IPS-18a (cell line): ENCODE measurements around the gene PDIA2.
"Not testable (repeated sequence)": the region's sequence is repeated elsewhere in the genome, so short reads cannot be mapped to it uniquely, and the experiment has no call there.

ENCODE experiments used
- H3K27ac ChIP-seq: one replicate; pipeline ENCODE4 v1.5.1; 2013; ENCODE audit warnings: low read length
- H3K27me3 ChIP-seq: one replicate; pipeline ENCODE4 v1.6.1; 2013; ENCODE audit warnings: mild to moderate bottlenecking, low read length; ENCODE audit not compliant: control insufficient read depth, insufficient read depth
- H3K36me3 ChIP-seq: one replicate; pipeline ENCODE4 v1.6.1; 2013; ENCODE audit warnings: low read depth, low read length; ENCODE audit not compliant: control insufficient read depth
- H3K4me1 ChIP-seq: one replicate; pipeline ENCODE4 v1.6.1; 2013; ENCODE audit warnings: low read depth, low read length; ENCODE audit not compliant: control insufficient read depth
- H3K4me3 ChIP-seq: one replicate; pipeline ENCODE4 v1.5.1; 2013; ENCODE audit warnings: low read length
- H3K9ac ChIP-seq: one replicate; pipeline ENCODE4 v1.6.1; 2013; ENCODE audit warnings: mild to moderate bottlenecking, low read length, moderate library complexity
- H3K9me3 ChIP-seq: one replicate; pipeline ENCODE4 v1.6.1; 2013; ENCODE audit warnings: low read depth, low read length; ENCODE audit not compliant: control insufficient read depth

PDIA2 gene

GRCh38 chr16:264440-264951, 18.5 kb upstream of the PDIA2 start:
- Histone ChIP-seq H3K27ac (no peak overlapping the region), H3K27me3 (no peaks in the 10 kb centered on the region), H3K36me3 (peaks cover 17% of the 10 kb centered on the region), H3K4me3 (no peak overlapping the region), H3K4me1 (no peaks in the 10 kb centered on the region), H3K9ac (no peak overlapping the region), H3K9me3 (no peaks in the 10 kb centered on the region)

GRCh38 chr16:265002-265529, 17.9 kb upstream of the PDIA2 start:
- Histone ChIP-seq H3K36me3 (peaks cover 17% of the 10 kb centered on the region), H3K9me3 (no peaks in the 10 kb centered on the region), H3K27me3 (no peaks in the 10 kb centered on the region), H3K4me3 (no peak overlapping the region), H3K27ac (no peak overlapping the region), H3K9ac (no peak overlapping the region), H3K4me1 (no peaks in the 10 kb centered on the region)

DNA sequence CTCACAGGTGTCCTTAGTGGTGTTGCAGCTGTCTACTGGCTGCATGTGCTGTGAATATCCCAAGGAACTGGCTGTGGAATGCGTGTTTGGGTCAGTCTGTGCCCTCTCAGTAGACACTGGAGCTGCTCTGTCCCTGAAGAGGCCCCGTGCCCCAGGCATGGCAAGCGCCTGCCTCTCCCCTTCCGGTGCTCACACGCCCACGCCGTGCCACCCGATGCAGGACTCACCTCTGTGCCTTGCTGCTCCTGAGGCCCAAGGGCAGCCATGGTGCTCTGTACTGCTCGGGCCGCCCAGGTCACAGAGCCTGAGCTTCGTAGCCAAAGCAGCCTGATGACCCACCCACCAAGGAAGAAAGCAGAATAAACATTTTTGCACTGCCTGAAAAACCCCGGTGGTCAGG, 17.3 kb upstream of the PDIA2 start:
- peaks cover 17% of the 10 kb centered on the region for H3K36me3 ChIP-seq
- no peaks in the 10 kb centered on the region for H3K4me1 ChIP-seq
- H3K9me3 ChIP-seq, result no peaks in the 10 kb centered on the region
- H3K9ac ChIP-seq, result no peak overlapping the region
- no peaks in the 10 kb centered on the region for H3K27me3 ChIP-seq
- no peak overlapping the region for H3K27ac ChIP-seq
- no peak overlapping the region for H3K4me3 ChIP-seq

DNA sequence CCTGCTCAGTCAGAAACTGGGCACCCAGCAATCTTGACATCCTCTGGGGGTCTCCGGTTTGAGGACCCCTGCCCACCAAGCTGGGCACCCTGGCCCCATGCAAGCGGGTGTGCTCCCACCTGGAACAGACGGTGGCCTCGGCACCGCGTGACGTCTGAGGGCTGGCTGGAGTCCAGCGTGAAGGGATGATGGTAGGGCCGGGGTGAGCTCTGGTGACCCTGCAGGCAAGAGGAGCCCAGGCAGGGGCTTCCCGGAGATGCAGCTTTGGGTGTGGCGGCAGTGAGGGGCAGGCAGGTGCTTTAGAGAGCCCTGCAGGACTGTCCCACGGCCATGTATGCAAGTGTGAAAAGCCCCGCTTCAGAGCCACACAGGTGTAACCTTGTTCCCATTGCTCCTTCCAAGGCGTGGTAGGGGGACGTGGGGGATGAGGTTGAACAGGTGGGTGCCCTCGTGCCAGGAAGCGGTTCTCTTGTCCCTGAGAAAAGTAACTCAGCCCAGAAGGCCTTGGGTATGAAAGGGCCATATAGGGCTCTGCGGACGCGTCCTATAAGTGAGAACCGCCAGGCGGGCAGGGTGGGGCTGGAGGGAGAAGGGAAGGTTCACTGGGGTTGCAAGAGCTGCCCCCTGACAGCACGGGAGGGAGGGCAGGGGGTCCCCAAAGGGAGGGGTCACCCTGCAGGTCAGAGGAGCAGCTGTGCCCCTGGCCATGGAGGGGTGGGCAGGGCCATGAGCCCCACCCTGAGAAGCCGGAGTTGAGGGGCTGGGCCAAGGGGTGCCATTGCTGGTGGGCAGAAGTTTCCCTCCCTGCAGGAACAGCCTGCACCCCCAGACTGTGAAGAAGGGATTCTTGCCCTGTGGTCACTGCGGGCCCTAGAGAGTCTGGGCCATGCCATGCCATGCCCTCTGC, 16.5 kb upstream of the PDIA2 start:
- H3K4me3 ChIP-seq, result no peak overlapping the region
- peaks cover 16% of the 10 kb centered on the region for H3K36me3 ChIP-seq
- H3K4me1 ChIP-seq, result no peaks in the 10 kb centered on the region
- no peak overlapping the region for H3K27ac ChIP-seq
- no peaks in the 10 kb centered on the region for H3K27me3 ChIP-seq
- no peaks in the 10 kb centered on the region for H3K9me3 ChIP-seq
- no peak overlapping the region for H3K9ac ChIP-seq

DNA sequence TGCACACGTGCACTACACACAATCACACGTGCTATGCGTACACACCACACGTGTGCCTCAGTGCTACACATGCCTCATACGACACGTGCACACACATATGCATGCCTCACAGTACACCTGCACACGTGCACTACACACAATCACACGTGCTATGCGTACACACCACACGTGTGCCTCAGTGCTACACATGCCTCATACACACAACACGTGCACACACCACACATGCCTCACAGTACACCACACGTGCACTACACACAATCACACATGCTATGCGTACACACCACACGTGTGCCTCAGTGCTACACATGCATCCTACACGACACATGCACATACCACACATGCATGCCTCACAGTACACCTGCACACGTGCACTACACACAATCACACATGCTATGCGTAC, 15.4 kb upstream of the PDIA2 start:
- not testable (repeated sequence) for H3K27me3 ChIP-seq, H3K27ac ChIP-seq, H3K9ac ChIP-seq, H3K9me3 ChIP-seq, H3K36me3 ChIP-seq, H3K4me1 ChIP-seq, H3K4me3 ChIP-seq

DNA sequence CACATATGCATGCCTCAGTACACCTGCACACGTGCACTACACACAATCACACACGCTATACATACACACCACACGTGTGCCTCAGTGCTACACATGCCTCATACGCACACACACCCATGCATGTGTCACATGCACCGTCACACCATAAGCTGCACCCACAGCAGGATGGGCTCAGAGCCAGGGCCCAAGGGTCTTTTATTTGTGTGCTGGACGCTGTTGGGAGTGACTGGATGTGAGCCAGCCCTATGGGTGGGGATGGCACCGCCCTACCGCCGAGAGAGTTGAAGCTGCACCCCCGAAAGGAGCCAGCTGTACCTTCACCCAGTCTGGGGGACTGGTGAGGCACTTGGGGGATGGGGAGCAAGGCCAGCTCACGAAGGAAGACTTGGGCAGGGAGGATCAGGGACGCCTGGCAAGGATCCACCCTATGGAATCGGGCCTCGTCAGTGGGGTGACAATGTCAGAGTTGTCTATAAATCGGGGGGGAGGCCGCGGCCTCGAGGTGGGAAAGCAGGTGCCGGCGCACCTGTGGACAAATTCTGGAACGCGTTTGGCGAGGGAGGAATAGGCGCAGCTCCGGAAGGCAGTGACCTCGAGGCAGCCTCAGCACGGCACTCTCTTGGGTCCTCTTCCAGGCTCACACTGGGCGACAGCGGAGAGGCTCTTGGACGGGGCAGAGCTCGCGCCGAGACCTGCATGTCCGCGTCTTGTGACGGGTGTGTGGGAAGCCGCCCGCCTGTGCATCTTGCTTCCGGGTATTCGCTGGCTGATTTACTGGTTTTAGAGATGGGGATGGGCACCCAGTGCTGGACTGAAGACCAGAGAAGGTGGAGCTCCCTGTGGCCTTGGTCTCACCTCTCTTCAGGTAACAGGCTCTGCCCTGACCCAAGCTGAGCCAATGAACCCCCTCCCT, 14.6 kb upstream of the PDIA2 start:
- H3K27ac ChIP-seq, result no peak overlapping the region
- no peak overlapping the region for H3K4me3 ChIP-seq
- no peak overlapping the region for H3K9ac ChIP-seq

GRCh38 chr16:269061-269796, 13.7 kb upstream of the PDIA2 start:
- Histone ChIP-seq H3K9ac (no peak overlapping the region), H3K27me3 (peaks cover 2% of the 10 kb centered on the region), H3K27ac (no peak overlapping the region), H3K4me3 (no peak overlapping the region), H3K9me3 (no peaks in the 10 kb centered on the region), H3K36me3 (peaks cover 2% of the 10 kb centered on the region), H3K4me1 (no peaks in the 10 kb centered on the region)

More for the DNA sequence above, 14.6 kb upstream of the PDIA2 start:
- Histone ChIP-seq H3K9me3 (no peaks in the 10 kb centered on the region), H3K36me3 (peaks cover 6% of the 10 kb centered on the region), H3K4me1 (no peaks in the 10 kb centered on the region), H3K27me3 (no peaks in the 10 kb centered on the region)

- H3K9me3 ChIP-seq, result no peaks in the 10 kb centered on the region
- no peak overlapping the region for H3K27ac ChIP-seq
- no peak overlapping the region for H3K4me3 ChIP-seq
- no peaks in the 10 kb centered on the region for H3K4me1 ChIP-seq
- no peak overlapping the region for H3K9ac ChIP-seq
- H3K36me3 ChIP-seq, result no peaks in the 10 kb centered on the region
- H3K27me3 ChIP-seq, result peaks cover 14% of the 10 kb centered on the region
These were observed 12.3 kb upstream of the PDIA2 start for GRCh38 chr16:270381-271255.

- no peak overlapping the region for H3K4me3 ChIP-seq
- H3K4me1 ChIP-seq, result no peaks in the 10 kb centered on the region
- no peak overlapping the region for H3K27ac ChIP-seq
- H3K9ac ChIP-seq, result no peak overlapping the region
- H3K27me3 ChIP-seq, result peaks cover 28% of the 10 kb centered on the region
- no peaks in the 10 kb centered on the region for H3K36me3 ChIP-seq
- no peaks in the 10 kb centered on the region for H3K9me3 ChIP-seq
These were observed 10.1 kb upstream of the PDIA2 start for GRCh38 chr16:272633-273546.
